ENCODE data around the gene FAM20C. TPM values are rescaled to one million over a fixed set of nuclear protein-coding genes. Genes with fewer than 3 reads are reported as not detected.
"Not testable (repeated sequence)": the region's sequence is repeated elsewhere in the genome, so short reads cannot be mapped to it uniquely, and the experiment has no call there.

FAM20C gene
- total RNA-seq, 2 donors from 2014 or later = 13.7 to 19.9 TPM

GRCh38 chr7:263483-264351 is 71.3 kb downstream of the FAM20C start:
- not testable (repeated sequence) for H3K4me3 ChIP-seq; H3K4me1 ChIP-seq; H3K27me3 ChIP-seq; H3K9me3 ChIP-seq; H3K27ac ChIP-seq; DNase-seq (ENCODE audit: low spot score)
- TF ChIP-seq, protein P1, sequence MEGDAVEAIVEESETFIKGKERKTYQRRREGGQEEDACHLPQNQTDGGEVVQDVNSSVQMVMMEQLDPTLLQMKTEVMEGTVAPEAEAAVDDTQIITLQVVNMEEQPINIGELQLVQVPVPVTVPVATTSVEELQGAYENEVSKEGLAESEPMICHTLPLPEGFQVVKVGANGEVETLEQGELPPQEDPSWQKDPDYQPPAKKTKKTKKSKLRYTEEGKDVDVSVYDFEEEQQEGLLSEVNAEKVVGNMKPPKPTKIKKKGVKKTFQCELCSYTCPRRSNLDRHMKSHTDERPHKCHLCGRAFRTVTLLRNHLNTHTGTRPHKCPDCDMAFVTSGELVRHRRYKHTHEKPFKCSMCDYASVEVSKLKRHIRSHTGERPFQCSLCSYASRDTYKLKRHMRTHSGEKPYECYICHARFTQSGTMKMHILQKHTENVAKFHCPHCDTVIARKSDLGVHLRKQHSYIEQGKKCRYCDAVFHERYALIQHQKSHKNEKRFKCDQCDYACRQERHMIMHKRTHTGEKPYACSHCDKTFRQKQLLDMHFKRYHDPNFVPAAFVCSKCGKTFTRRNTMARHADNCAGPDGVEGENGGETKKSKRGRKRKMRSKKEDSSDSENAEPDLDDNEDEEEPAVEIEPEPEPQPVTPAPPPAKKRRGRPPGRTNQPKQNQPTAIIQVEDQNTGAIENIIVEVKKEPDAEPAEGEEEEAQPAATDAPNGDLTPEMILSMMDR (IDR thresholded peaks at IDR 0.05) = peak in 1 of 2 donors; percentile 52
- H3K36me3 ChIP-seq = peaks cover 24% of the 10 kb centered on the region

DNA sequence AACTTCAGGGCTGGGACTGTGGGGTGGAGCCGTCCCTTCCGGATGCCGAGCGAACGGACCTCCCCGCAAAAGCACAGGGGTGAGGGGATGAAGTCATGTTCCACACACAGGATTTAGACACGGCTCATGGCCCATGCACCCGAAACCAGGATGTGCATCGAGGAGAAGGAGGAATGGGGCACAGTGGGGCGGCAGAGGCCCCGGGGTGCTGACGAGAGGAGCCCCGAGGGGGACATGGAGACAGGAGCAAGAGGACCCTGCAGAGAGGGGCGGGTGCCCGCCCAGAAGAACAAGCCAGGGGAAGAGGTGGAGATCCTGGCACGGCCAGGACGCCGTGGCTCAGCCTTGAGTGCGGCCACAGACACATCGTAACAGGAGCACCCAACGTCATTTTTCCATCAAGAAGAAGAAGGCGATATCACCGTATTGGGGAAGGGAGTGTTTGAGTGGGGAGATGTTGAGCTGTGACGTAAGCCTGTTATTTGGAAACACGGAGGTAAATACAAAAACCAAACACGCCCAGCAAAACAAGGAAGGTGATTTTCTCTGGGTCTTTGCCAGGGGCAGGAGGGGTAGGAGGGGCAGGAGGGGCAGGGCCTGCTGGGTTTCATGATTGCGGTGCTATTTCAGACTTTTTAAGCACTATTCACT is 72.3 kb downstream of the FAM20C start:
- Histone ChIP-seq H3K9me3 (no peaks in the 10 kb centered on the region), H3K4me1 (no peaks in the 10 kb centered on the region), H3K27me3 (no peaks in the 10 kb centered on the region), H3K4me3 (no peak overlapping the region), H3K27ac (no peak overlapping the region), H3K36me3 (peaks cover 15% of the 10 kb centered on the region)
- TF ChIP-seq, protein P1 (IDR thresholded peaks at IDR 0.05) = no peak
- no peak for DNase-seq (ENCODE audit: low spot score)

DNA sequence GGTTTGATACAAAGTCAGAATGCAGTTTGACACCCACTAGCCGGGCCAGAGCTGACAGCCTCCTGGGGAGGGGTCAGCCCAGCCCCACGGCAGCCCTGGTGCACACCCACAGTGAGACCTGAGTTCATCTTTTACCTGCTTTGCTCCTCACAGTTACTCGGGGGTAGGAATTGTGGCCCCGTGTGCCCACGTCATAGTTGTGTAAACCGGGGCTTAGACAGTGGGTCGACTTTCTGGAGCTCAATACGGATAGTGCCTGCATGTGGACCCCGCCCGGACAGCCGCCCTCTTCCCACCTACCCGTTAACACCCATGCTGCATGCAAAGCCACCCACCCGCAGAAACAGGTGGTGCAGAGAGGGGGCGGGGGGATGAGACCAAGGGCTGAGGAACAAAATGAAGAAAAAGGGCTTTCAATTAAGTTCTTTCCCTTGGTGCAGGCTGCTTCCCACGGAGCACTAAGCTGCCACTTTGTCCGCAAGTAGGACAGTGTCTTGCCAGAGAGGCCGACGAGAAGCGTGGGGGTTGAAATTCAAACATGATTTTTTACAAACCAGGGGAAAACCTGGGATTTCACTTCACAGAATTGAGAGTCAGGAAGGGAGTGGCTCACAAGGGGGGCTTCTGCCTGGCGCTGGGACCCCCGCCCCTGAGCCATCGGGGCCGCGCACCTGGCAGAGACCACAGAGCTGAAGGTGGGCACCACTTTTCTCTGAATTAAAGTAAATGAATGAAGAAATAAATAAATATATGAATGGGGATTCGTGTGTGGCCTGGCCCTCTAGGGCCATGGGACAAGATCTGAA is 73.0 kb downstream of the FAM20C start:
- TF ChIP-seq, protein P1 (IDR thresholded peaks at IDR 0.05) = no peak
- no peaks in the 10 kb centered on the region for H3K27me3 ChIP-seq
- H3K4me1 ChIP-seq = no peaks in the 10 kb centered on the region
- H3K9me3 ChIP-seq = no peaks in the 10 kb centered on the region
- no peak overlapping the region for H3K4me3 ChIP-seq
- H3K36me3 ChIP-seq = peaks cover 8% of the 10 kb centered on the region
- DNase-seq (ENCODE audit: low spot score) = no peak
- no peak overlapping the region for H3K27ac ChIP-seq

GRCh38 chr7:265998-266850 is 73.9 kb downstream of the FAM20C start:
- no peak for DNase-seq (ENCODE audit: low spot score)
- no peaks in the 10 kb centered on the region for H3K9me3 ChIP-seq

More at GRCh38 chr7:265998-266850, 73.9 kb downstream of the FAM20C start:
- Histone ChIP-seq H3K27me3 (no peaks in the 10 kb centered on the region), H3K36me3 (no peaks in the 10 kb centered on the region), H3K4me3 (no peak overlapping the region), H3K4me1 (no peaks in the 10 kb centered on the region), H3K27ac (no peak overlapping the region)
- TF ChIP-seq, protein P1 (IDR thresholded peaks at IDR 0.05) = no peak
